ENCODE measurements around the gene RGS7.

The RGS7 gene

DNA sequence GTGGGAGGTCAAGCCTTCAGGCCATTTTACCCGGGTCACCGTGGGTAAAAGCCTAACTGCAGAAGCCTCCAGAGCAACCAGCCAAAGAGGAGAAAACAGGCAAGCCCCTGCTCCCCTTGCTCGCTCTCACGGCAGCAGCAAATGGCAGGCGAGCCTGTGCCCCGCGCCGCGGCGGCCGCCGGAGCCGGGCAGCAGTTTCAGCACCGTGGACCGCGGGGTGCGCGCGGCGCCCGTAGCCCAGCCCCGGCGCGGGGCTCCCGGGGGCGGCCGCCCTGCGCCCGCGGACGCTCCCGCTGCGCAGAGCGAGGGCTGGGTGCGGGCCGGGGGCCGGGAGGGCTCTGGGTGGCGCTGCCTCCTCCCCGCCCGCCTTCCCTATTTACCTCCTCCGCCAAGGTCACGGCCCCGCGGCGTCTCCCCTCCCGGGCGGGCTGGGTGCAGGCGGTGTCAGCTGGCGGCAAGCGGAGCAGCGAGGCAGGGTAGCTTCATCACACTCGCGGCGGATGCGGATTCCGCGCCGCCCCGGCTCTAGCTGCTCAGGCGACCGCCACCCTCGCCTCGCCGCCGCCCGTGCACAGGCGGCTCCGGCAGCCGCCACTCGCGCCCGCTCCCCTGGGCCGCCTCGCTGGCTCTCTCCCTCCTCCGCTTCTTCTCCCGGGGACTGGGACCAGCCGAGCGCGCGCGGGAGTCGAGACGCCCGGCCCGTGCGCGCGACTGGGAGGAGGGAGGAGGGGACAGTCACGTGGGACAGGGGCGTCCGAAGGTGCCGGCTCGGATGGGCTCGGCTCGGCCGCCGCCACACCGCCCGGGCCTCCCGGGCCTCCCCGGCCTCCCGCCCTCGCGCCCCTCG, at the start of gene RGS7:
Gene RGS7, minus strand, starts transcription at position 687 of the 847 bp plus-strand sequence.
- no peak for DNase-seq

DNA sequence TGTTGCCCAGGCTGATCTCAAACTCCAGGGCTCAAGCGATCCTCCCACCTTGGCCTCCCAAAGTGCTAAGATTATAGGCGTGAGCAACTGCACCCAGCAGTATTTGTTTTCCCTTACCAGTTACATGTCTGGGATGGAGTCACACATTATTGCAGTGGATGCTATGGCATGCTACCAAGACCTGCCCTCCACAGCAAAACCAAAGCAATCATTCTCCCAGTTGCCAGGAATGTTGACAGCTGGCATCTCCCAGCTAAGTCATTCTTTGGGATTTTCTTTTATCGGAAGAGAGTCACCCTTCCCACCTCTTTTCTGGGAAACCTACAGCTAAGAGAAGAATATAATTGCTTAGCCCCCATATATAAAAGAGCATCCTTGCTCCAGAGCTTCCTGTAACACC, 49.4 kb upstream of the RGS7 start:
- DNase-seq, result no peak

DNA sequence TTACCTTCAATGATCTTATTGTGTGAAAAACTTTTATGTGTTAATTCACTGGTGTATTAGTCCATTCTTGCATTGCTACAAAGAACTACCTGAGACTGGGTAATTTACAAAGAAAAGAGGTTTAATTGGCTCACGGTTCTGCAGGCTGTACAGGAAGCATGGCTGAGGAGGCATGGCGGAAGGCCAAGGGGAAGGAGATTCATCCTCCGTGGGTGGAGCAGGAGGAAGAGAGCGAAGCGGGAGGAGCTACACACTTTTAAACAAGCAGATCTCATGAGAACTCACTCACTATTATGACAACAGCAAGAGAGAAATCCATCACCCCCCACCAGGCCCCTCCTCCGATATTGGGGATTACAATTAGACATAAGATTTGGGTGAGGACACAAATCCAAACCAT, 44.2 kb upstream of the RGS7 start:
- DNase-seq, result no peak

DNA sequence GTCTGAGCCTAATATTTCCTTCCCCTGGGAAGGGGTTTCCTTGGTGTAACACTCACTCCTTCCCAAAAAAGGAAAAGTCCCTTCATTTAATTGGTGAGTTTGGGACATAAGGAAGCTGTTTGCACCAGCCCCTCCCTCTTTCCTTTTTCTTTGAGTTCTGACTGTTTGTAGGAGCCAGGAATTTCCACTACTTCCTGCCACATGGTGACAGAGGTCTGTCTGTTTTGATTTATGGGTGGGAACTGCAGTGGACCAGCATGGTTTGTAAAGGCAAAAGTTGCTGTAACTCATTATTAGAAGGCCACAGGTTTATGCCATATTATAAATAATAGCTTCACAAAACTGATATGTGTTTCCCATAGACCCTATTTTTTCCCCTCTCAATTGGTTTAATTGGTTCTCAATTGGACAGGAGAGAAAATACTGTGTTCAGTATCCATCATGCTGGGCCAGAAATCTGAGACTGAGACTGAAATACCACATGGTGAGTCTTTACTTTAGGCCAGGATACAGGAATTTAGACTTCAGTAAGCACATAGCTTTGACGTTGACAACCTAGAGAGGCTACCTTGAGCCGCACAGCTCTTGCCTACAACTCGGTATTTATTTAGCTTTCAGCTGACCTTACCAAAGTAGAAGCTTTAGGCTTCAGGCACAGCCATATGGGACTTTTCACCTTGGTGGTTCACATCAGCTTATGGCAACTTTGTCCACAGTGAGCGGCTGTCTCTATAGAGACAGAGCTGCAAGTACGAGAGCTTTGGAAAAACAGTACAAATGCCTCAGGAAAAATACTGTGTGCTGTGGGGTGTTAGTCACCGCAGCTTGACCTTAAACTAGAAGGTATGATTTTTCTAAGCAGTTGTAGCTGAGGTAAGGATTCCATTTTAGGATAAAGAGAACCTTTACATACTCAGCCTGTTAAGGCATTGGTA, 40.0 kb upstream of the RGS7 start:
- no peak for DNase-seq

DNA sequence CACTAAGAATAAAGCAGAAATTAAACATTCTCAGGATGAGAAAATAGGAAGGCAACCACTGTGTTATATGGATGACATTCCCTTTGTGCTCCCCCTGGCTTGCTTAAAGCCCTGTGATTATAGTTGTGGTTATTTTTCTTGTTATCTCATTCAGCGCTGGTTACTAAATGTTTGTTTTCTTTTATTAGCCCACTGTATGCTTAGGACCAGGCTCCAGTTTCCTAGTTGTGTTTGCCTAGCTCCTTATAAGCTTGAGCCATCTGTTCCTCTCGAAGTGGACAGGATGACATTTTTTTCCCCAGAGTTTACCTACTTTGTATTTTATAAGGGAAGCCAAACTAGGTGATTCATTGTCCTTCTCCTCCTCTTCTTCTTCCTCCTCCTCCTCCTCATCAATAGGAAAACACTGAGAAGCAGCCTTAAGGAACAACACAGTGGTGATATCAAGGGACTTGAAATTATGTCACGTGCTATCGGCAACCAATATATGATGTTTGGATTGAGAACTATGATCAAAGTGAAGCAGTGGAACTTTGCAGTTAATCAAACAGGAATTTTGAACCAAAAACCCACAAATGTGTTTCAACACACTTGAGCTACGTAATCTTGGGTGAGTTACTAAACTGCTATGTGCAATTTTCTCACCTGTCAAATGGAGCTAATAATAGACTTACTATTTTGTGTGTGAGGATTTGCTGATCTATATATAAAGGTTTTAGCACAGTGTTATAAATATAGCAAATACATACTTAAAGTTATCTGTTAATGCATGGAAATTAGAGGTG, 35.1 kb upstream of the RGS7 start:
- DNase-seq, result no peak

DNA sequence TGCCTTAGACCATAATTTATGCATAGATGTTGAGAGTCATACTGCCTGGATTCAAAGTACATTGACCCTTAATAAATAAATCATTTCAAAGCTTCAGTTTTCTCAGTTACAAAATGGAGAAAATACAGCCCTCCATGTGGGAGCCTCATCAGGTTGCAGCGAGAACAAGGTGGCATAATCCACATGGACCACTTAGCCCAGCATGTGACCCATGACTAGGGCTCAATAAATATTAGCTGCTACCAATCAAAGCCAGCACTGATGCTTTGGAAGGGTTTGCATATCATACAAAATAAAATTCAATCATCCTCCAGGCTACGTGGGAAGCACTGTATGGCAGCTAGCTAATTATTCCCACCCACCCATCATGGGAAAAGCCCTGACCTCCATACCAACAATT, 33.5 kb upstream of the RGS7 start:
- DNase-seq, result no peak

DNA sequence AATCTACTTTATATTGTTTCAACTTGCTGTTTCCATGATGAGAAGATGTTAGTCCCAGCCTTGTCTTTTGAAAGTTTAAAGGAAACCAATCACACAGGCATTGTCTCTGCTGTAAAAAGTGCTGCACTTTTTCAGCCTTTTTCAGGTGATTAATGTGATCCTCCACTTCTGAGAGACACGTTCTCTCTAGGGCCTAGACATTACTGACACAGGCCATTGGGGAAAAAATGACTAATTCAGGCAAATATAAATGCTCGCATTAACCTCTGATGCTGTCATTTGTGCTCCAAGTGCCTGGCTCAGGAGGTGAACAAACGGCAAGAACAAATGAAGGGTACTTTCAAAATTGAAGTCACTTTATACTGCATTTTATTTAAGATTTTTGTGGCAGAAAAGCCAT, 32.4 kb upstream of the RGS7 start:
- no peak for DNase-seq

DNA sequence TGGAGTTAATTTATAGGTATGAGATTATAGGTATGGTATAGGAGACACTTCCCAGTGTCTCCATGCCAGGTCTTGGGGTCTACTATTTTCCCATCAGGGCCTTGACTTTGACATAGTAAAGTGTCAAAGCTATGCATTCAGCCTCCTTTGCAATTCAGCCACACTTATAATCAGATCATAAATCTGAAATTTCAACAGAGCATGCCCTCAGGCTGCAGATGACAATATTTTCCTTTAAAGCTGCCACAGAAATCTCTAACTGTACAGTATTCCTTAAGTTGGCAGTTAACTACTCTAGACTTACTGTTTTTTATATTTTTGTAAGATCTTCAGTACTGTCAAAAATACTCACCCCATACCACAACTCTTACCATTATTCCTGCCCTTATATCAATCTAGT, 30.2 kb upstream of the RGS7 start:
- no peak for DNase-seq

DNA sequence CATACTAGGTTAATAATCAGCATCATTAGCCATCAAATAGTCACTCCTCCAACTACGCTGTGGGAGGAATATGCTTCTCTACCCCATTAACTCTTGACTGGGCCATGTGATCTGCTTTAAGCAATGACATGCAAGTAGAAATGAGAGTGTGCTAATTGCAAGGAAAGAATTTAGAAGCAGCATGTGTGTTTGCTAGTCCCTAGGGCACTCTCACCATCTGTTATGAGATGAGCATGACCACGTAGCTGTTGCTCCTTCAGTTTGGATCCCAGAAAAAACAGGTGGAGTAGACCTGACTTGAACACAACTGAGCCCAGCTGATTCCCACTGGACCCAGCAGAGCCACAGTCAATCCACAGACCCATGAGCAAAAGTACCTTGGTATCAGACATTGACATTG, 19.7 kb upstream of the RGS7 start:
- DNase-seq, result no peak

DNA sequence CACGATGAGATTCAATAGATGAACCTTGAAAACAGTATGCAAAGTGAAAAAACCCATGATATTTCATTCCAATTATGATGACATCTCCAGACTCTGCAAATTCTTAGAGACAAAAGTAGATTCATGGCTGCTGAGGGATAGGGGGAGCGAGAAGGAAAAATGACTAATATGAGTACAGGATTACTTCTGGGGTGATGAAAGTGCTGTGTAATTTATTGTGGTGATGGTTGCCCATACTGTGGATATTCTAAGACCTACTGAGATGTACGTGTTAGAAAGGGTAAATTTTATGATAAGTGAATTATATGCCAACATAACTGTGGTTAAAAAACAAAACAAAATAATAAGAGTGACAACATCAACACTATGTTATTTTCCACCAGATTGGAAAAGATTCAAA, 18.9 kb upstream of the RGS7 start:
- DNase-seq, result no peak

DNA sequence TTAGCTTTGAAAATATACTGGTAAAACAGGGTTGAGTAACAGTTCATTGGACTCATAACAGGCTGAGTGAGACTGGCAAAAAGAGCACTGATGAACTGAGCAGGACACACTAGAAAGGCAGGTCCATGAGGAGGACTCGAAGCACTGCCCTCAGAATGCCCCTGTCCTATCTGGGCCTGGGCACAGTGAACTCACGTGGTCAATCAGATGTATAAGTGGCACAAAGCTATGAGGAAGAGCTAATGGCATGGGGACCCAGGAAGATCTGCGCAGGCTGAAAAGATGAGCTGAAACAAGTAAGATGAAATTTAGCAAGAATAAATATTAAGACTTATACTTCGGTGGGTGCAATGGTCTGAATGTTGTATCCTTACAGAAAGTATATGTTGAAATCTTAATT, 9.2 kb upstream of the RGS7 start:
- DNase-seq, result no peak

DNA sequence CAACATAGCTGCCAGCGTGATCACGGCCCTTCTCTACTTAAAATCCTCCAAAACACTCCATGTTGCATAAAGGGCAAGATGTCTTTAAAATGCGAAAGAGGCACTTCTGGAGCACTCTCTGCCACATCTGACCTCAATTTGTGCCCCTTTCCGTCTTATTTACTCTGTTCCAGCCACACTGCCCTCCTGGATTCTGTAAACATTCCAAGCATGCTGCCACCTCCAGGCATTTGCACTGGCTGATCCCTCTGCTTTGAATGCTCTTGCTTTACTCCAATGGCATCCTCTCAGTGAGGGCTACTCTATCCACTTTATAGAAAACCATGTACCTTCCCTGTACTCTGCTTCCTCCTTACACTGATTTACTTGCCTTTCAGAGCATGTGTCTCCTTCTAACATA, 5.3 kb upstream of the RGS7 start:
- DNase-seq, result no peak

DNA sequence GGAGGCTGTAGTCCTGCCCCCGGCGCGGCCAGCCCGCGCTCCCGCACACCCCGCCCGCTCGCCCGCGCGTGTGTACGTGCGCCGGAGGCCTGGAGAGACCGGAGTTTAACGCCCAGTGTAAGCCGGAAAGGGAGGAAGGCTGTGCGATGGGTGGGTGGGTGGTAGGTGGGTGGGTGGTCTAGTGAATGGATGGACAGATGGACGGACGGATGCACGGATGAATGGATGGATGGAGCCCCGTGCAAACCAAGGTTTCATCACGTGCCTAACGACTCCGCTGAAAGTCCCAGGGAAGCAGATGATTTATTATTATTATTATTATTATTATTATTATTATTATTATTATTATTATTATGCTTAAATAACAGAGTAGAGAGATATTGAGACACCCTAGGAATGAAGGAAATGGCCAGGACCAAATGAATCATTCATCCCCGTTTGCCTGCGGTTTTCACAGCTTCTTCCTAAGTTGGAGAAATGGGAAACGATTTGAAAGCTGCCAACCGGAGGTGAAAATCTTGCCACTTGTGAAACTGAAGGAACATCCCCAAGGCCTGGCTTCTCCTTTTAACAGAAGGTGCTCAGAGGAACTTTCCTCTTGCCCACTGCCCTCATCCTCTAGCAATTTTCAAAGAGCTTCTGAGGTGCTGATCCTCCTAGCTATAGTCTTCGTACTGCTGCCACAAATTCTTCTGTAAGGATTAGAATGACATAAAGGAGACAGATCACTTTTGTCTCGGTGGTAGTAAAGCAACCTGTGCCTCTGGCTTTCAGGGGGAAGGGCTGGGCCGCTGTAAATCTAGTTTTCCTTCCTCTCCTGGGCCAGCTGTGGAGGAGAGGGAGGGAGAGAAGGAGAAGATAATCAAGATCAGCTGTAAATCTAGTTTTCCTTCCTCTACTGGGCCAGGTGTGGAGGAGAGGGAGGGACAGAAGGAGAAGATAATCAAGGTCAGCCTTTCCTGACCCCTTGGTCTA, 648 bp upstream of the RGS7 start:
- no peak for DNase-seq

DNA sequence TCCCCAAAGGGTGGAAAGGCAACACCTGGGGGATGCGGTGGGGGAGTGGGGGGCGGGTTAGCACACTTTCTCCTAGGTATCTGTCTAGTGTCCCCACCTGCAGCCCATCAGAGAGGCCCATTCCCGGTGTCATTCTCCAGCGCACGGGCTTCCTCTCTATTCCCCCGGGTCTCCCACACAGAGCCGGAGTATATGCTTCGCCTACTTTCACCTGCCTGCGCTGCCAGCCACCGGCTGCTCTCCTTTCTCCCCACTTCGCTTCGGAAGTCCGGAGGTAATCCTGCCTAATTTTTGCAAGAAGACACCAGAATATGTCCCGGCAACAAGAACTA, 852 bp downstream of the RGS7 start:
- DNase-seq, result no peak

DNA sequence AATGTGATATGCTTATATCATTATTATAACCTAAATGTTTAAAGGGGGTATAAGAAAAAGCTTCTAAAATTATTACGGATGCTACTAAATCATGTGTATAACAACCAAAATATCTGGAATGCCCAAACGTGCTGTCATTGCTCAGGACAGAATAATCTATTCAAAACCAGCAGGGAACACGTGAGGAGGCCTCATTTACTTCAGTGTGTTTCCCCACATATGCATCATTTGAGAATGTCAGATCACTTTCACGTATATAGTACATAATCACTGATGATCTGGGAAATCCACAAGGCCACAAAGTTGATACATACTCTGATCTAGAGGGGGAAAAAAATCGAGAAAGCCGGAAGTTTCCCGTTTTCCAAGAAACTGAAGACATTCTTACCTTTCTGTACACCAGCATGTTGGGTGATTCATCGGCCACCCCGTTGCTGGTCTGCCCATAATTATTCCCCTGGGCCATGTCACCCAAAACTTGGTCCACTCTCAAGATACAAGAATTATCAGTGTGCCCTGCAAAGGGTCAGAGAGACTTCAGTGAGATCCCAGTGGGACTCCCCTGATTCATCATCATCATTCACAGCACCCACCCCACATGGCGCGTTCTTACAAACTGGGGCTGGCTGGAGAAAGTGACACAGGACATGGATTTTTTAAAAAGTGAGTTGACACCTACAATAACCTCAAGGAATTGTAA, 1.5 kb downstream of the RGS7 start:
- DNase-seq, result no peak

DNA sequence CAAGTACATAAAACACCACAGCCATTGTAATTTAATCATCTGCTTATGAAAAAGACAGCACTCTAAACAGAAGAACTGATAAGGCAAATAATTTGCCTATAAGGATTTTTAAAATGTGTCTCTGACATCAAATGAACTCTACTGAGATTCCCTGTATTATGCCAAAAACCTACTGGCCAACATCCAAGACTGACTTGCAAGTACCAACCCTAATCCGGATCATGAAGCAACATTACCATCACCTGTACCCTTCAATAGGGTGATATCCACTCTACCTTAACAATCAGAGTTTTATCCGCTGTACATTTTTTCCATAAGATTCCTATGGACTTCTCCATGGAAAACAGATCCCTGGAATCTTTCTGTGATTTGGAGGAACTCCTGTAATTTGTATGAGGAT, 4.6 kb downstream of the RGS7 start:
- DNase-seq, result no peak

DNA sequence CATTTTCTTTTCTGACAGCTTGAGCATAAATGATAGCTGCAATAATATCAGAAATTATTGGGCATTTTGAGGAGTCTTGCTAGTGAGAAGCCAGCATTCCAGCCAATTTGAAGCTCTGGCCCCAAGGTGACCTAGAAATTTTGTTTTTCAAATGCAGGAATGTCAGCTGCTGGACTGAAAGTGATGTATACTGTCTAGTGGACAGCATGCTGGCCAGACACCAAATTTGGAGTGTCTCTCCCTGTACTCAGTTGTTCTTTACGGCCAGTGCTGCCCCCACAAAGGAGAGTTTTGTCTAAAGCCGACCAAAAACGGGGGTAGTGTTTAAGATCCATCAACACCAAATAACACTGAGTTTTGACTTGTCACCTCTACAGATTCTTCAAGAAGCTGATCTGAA, 5.2 kb downstream of the RGS7 start:
- no peak for DNase-seq

DNA sequence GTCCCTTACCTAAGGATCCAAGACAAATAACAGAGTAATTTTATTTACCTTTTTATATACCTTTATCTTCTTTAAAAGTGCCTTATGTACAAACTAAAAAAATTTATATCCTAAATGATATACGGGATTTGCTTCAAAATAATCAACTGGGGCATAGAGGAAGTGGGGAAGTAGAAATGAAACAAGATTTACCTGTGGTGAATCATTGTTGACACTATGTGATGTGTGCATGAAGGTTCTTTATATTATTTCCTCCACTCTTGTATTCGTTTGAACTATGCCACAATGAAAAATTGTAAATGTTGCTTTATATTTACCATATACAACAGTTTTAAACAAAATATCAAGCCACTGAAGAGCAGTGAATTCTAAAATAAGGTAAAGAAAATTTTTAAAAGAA, 13.0 kb downstream of the RGS7 start:
- DNase-seq, result no peak

DNA sequence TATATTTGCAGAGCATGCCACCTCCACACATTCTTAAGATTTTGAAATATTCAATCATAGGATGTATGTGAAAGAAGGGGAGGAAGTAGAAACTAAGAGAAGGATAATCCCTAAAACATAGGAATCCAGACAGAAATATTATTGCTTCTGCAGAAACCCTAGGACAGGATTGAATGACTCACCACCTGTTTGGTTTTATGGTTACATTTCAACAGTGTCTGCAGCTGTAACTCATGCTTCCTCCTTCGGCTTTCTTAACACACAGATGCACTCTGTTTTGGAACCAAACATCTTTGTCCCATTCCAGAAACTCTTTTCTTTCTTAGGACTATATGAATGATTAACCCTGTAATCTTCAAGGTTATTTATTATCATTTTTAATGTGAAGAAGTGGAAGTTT, 20.7 kb downstream of the RGS7 start:
- no peak for DNase-seq

DNA sequence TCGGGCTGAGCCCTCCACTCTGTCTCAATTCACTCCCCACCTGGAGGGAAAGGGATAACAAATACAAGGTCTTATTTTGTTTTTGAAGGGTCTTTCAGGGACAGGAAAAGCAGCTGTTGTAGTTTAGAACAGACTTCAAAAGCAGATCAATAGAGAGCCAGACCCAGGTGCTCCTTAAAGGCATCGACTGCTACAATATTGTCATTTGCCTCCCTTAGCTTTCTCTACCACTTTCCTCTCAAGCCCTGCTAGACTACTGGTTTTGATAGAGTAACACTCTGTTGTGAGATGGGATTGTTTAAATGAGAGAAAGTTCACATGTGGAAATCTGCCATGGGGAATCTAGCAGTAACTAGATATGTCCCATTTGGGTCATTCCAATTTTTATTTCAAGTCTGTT, 24.0 kb downstream of the RGS7 start:
- no peak for DNase-seq

DNA sequence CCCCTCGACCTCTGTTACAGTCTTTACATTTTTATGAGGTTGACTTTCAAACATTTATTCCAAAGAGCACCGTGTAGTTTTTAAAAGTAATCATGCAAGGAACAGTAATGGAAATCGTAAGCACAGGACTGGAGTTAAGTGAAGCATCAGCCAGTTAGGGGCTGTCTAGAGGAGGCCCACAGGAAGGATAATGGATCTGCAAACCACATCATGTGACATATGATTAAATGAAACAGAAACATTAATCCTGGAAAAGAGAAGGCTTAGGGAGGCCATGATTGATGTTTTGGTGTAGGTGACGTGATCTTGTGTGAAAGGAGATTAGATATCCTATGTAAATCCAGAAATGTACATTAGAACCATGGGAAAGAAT, 25.0 kb downstream of the RGS7 start:
- no peak for DNase-seq
